GM19043 (cell line): ENCODE measurements around the gene ZBTB22.

ENCODE experiments used
- ATAC-seq: cut with Tn5 transposase; IDR thresholded peaks from one replicate; pipeline ENCODE4 v1.9.1; 2021; ENCODE audit warnings: low read depth; ENCODE audit not compliant: unreplicated experiment

The ZBTB22 gene

GRCh38 chr6:33330736-33331135, 13.2 kb upstream of the ZBTB22 start:
- ATAC-seq, result no peak

GRCh38 chr6:33329058-33329457, 11.5 kb upstream of the ZBTB22 start:
- ATAC-seq, result no peak

- ATAC-seq, result no peak
These were observed 6.6 kb upstream of the ZBTB22 start for GRCh38 chr6:33324125-33324524.

- ATAC-seq, result no peak
These were observed 6.0 kb upstream of the ZBTB22 start for GRCh38 chr6:33323623-33323948.

DNA sequence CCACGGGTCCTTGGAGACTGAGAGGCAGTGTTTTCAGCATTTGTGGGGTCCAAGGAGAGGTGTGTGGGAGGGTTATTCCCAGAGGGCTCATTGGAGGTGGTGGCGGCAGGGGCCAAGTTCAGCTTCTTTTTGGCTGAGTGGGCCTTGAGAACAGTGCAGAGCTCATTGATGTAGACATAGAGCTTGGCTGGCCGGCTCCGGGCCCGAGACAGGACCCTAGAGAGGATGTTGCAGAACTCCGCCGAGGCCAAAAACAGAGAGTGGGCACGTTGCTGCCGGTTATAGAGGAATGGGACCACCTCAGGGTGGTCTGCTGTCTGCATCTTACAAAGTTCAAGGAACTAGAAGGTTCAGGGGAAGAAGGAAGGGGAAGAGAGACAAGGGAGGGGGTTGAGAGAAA, 3.7 kb upstream of the ZBTB22 start:
- ATAC-seq, result no peak

DNA sequence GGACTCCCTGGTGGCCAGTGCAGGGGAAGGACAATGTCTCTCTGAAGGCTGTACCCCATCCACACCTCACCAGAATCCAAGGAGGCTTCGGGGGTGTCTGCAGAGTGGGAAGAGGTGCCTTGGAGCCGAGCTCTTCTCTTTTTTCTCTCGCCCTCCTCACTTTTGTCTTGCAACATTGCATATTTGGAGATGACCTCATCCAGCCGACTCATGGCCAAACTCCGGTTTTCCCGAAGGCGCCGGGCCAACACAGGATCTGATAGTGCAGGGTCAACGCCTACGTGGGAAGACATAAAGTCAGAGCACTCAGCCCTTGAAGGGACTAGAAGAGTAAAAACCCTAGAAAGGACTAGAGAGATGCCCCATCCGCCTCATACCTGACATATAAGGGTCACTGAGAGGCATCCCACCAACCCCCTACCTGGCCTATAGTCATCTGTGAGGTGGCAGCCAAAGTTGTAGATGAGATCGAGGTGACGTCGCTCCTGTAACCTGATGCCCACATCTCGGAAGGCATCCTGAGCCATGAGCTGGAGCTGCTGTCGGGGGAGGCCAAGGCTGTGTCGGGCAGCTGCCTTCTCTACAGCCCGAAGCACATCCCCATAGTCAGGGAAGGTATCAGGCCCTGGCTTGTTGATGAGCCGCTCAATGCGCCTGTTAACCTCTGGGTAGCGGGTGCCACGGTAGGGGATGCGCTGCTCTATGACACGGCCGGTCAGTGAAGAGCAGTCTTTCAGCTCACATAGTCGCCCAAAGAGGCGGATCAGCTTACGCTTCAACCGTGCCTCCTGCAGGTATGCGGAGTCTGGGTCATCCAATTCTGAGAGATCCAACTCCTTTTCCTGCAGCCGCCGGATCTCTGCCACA, 3.0 kb upstream of the ZBTB22 start:
- ATAC-seq, result no peak

GRCh38 chr6:33319939-33320314, 2.4 kb upstream of the ZBTB22 start:
- no peak for ATAC-seq

- ATAC-seq, result no peak
These were observed 1.0 kb upstream of the ZBTB22 start for GRCh38 chr6:33318426-33319073.

- ATAC-seq, result no peak
These were observed 200 bp downstream of the ZBTB22 start for GRCh38 chr6:33317419-33317668.

DNA sequence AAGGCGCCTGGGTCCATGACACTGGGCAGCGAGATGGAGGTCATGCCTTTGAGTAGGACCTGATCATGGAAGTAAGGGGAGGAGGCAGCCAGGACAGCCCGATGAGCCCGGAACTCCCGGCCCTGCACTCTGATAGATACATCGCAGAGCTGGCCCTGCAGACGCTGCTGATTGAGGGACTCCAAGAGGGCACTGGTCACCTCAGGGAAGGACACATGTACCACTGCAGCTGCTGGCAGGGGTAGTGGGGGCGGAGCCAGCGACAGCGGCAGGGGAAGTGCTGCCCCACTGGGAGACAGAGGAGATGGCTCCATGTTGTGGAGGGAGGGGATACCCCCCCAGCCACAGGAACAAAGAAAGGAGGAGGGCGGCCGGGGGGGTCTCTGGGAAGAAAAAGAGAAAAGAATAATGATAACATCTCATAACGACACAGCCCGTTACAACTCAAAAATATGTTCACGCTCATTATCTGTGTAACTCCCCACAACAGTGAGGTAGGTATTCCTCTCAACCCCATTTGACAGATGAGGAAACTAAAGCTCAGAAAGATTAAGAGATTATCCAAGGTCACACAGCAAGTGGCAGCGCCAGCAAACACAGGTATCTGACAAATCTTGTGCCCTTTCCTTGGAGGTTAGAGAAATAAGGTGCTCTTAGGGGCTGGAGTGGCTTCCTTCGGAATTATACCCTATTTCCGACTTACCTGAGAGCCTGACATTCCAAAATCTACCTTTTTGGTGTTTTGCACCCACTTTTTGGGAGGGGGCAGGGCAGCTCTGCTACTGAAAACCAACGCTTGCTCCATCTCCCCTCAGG, 733 bp downstream of the ZBTB22 start:
- ATAC-seq, result no peak

- no peak for ATAC-seq
These were observed 1.5 kb downstream of the ZBTB22 start for GRCh38 chr6:33315793-33316602.

DNA sequence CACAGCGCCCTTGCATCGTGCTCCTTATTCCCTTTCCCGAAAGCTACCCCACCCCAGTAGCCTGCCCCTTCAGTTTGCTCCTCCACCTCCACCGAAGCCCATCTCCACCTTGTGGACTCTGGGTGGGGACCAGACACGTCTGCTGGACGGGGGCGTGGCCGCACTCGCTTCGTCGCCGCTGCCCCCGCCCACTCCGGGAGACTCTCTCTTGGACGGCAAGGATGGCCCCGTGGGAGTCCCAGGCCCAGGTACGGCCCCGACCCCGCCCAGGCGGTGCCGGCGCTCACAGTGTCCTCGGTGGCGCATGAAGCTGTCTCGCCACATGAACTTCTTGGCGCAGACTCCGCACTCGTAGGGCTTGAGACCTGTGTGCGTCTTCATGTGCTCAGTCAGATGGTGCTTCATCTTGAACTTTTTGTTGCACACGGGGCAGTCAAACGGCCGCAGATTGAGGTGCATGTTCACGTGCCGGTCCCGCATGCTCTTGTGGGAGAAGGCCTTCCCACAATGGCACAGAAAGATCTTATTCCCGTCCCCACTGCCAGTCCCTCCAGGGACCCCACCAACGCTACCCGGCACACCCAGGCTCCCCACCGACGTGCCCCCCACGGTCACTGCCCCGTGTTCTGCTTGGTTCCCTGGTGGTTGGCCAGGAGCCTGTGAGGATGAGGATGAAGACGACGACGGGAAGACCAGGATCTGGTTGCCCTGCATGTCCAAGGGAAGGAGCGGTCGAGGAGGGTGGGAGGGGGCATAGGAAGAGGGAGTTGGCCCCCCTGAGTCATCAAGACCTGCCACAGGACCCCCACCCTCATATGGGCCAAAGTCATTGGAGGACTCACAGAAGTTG, 2.4 kb downstream of the ZBTB22 start:
- no peak for ATAC-seq

DNA sequence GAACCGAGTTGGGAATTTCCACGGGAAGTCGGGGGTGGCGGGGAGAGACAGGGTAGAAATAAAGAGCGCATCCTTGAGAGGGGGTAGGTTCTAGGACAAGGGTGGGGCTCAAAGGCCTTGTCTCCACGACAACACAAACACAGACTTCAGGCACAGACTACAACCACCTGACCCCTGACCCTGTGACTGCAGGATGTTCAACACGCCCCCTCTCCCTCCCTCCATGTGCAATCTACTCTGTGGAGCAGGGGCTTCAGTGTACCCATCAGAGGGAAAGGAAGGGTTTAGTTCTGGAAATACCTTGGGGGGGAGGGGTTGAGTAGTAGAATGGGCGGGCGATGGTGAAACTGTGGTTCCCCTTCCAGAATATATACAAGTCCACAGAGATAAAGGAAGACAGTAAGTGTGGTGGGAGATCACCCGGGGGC, 3.0 kb downstream of the ZBTB22 start:
- no peak for ATAC-seq

- ATAC-seq, result no peak
These were observed 3.6 kb downstream of the ZBTB22 start, which contains the start of gene TAPBP for GRCh38 chr6:33313709-33314514. TSS of gene TAPBP (minus strand) at chr6:33314078. CDS start at chr6:33314041, 37 bp downstream.

DNA sequence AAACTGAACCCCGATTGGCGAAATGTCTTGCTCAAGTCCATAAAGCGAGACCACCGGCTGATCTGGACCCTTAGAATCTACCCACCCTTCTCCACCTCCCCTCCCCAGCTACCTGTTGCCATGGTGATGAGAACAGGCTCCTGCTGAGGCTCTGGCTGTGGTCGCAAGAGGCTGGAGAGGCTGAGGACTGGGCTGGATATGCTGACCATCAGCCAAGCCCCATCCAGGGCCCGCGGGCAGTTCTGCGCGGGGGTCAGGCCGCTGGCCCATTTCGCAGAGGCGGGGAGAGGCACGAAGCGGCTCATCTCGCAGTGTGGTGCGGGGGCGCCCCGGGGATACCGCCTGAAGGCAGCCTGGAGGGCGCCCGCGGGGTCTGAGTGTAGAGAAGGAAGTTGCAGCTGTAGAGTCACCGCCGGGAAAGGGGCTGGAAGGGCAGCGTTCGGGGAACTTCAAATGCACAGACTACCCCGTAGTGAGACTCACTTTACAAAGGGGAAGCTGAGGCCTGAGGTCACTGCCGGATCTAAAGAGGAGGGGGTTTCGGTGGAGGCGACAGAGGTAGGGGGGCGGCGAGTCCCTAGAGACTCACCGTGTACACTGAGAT, 4.3 kb downstream of the ZBTB22 start:
- no peak for ATAC-seq

GRCh38 chr6:33312361-33313104, 5.0 kb downstream of the ZBTB22 start:
- no peak for ATAC-seq

- ATAC-seq, result no peak
These were observed 11.2 kb downstream of the ZBTB22 start for GRCh38 chr6:33306356-33306755.

DNA sequence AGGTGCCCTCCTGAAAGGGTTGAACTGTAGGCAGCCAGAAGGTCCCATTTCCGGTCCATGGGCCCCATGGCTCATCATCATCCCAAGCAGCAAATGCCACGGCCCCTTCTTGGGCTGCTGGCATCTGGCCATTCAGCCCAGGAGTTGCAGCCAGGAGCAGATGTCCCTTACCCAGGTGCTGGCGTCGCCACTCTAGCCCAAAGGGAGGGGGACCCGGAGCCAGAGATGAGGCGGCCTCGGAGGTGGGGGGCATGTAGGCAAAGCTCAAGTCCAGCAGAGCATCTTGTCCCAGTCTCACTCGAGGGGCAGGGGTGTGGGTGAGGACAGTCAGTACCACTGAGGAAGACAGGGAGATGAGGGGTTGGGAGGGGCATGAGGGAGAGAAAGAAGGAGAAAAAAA, 12.5 kb downstream of the ZBTB22 start:
- no peak for ATAC-seq
